Kidney glomerular epithelial cell (primary cell): ENCODE data around the gene TMA7B.

Experiments used
- DNase-seq: peaks from one replicate; lab custom pipeline; 2025; lab: John Stamatoyannopoulos, UW

TMA7B gene

DNA sequence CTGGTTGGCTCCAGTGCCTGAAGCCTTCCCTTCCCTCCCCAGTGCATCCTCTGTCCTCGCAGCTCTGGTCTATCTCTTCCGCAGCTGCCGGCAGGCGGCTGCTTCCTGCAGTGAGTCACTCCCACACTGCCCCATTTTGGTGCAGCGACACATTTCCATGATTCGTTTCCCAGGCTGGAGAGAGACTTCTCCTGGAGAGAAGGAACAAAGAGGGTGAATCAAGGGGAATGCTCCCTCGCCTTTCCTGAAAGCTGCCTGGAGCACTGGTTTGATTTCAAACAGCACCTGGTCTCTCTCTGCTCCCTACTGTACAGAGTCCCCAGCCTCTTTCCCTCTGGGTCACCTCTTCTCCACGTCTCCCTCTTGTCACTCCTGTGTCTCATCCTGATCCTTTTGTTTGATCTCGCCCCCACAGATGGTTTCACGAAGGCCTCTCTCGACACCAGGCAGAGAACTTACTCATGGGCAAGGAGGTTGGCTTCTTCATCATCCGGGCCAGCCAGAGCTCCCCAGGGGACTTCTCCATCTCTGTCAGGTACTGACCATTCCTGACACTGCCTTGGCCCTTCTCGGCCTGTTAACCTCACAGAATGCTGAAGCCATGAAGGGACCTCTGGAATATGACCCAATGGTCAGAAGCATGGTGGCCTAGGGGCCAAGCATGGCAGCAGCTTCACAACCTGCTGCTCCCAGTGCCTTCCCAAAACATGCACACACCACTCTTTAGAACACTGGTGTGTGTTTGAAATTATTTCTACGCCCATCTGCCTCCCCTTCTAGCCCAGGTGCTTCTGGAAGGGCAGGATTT, at the start of gene TMA7B:
TMA7B (plus strand) TSS at position 758 of the 808 bp plus-strand sequence. CDS start 3,978 bp downstream, outside the sequence.
- no peak for DNase-seq

DNA sequence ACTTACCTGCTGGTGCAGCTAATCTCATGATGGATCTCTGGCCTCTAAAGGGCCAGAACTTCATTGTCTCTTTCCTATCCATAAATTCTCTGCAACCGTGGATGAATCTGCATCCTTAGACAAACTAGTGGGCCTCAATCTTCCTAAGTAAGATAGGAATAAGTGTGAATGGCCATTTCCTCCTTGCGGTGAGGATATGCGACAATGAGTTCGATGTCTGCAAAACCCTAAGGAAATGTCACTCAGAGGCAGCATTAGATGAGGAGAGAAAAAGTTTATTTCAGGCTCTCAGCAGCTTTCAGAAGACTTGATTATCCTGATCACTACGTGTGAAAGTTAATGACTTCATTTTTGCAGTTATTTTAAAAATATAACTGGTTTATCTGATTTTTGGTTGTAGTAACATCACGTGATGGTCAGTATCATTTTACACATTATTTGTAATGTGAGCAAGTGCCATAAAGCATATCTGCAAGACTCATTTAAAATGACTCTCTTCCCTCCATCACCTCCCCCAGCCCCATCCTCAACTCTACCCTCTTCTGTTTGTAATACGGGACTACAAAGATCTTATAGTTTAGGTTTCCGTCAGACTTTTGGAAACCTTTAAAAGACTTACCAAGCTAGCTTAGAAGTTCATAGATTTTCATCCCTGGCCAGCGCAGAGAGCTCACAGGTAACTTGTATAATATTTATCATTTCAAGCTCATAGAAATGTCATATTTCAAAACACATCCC, 49.2 kb upstream of the TMA7B start:
- no peak for DNase-seq

DNA sequence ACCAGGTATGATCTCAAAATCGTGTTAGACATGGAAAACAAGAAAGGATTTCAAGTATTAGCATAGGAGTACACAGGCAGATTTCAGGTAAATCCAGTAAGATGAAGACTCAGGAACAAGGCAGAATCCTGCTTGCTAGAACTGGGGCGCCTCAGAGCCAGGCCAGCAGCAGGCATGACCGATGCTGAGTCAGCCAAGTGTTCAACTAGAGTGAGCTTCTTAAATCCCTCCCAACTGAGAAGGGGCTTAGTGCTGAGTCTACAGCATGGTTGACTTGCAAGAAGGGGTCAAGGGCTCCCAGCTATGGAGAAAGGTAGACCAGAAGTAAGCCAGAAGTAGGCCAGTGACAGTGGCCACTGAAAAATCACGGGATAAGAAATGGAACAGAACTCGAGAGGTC, 46.9 kb upstream of the TMA7B start:
- no peak for DNase-seq

DNA sequence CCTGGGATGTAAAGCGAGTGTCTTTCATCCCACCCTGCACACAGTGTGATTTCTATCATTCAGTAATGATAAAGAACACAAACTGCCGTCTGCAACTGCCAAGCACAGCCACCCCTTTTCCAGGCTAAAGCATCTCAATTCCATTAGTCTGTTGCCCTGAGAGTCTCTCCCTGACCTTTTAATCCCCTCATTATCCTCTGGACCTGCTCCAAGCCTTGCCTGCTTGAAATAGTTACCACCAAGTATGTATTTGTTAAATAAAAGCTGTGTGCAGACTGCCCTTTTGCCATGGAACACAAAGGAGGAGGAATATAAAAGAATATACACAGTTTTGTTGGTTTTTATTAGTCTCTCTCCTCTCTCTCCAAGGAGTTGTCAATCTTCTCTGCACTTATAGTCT, 46.3 kb upstream of the TMA7B start:
- no peak for DNase-seq

DNA sequence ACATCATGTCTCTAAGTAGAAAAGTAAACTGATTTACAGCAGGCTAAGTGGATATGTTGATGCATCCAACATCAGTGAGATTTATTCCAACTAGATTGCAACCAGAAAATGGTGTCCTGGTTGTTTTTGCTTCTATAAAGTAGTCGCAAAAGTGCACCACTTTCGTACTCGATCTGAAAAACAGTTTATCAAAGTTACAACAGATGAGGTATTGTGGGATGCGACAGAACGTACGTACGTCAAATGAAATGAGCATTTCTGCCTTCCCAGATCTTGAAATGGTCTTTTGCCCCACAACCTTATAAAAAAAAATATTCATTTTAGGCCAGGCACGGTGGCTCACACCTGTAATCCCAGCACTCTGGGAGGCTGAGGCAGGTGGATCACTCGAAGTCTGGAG, 45.6 kb upstream of the TMA7B start:
- no peak for DNase-seq

DNA sequence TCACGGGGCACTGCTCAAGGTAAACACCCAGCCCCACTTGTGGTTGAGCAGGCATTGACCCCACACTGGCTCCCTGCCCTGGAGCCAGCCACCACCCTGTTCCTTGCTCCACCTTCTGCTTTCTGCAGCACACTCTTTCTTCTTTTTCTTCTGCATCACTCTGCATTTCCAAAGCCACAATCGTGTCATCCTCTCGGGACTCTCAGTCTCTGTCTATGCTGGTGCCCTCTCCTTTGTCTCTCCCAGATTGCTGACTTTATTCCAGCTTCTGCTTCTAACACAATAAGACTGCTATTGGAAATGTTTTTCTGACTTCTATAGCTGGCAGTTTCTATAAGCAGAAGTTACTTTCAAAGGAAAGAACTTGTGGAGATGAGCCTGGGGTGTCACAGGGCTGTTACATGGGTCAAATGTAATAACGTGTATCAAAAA, 44.9 kb upstream of the TMA7B start:
- no peak for DNase-seq

DNA sequence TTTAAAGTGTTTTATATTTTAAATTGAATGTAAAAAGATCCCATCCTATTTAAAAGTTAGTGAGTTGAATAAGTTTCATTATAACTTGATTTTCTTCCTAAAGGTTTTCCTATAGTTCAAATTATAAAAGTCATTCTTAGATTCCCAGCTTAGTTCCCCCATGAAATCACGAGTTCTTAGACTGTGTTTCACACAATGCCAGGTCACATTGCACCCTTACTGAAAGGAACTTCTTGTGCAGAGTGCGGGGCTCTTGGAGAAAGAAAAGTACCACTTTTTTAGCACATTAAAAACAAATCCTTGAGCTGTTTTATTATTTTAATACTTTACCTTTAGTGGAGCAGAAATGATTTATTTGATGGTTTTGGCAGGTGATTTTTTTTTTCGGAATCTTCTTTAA, 43.7 kb upstream of the TMA7B start:
- no peak for DNase-seq

DNA sequence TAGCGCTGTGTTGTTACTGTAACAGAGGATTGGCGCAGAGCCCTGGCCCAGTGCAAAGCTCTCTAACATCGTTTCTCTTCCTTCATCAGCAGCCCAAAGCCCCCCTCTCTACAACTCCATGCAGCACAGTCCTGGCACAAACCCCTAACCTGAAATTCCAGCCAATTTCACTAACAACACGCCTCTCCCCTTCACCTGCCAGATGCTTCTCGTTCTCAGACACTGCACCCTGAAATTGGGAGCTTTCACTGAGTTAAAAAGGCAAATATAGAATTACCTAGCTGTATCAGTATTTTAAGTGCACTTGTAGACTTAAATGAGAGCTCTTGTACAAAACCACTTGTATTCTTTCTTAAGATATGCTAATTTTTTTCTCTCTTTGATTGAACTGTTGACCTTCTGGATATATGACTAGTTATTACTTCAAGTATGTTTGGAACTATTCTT, 43.0 kb upstream of the TMA7B start:
- DNase-seq: no peak

DNA sequence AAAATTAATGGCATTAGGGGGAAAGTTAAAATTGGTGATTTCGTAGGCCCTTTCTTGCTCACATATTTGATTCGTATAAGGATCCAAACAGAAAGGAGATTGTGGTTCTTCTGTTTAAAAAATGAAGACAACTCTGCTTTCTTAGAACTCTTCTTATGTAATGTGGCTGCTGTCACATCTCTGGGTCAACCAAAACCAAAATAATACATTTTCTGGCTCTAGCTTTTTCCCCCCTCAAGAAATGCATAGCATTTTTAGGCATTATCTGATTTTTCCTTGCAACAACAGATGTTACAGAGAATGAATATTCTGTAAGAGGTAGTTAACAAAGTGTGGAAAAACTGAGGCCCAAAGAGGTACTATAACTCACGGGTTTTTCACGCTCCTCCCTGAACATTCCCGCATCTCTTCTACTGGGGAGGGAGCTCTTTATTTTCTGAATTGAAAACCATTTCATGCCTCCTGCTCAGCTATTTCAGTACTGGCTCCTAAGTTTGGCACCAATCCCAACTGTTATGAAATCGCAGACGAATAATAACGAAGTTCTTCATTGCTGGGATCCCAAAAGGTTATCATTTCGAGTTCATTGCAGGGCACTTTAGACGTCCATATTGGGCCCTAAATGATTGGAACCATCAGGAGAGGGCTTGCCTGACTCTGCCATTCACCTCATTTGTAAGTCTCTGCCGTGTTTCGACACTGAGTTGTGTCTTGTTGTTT, 42.3 kb upstream of the TMA7B start:
- no peak for DNase-seq

DNA sequence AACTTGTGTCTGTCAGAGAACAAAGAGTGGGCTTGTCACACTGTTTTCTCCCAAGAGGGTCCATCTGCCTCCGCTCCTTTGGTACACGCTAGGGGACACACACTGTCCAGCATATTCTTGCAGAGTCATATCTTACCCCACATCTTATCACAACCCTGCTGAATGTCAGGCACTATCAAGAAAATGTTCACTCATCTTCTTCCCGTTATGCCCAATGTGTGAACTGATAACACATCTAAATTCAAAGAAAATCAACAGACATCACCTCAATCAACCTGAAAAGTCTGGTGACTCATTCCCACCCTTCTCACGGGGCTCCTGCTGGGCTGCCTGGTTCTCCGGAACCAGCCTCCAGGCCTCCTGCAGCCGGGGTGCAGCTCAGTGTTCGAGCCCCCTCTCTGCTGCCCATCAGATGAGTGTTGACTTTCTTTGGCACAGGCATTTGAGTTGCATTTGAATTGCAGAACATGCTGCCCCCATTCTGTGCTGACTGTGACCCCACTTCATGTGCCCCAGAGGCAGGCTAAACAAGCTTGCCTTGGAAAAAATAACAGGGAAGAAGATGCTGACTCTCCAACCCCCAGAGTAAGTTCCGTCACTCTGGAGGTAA, 40.0 kb upstream of the TMA7B start:
- DNase-seq: no peak

DNA sequence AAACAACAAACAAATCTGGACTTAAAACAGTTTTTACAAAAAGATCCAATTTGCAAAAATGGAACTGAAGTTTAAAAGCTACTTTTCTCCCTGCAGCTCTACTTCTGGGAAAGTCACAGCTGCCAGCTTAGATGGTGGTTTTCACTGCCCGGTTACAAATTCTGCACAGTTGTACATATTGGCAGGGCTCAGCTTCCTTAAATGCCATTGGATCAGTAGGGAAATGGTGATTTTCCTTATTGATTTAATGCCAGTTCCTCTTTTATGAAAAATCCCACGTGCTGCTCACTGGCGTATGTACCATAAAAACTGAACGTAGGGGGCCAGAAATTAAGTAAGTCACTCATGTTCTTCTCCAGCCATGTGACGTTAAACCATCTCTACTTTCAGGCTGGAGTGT, 36.5 kb upstream of the TMA7B start:
- no peak for DNase-seq

DNA sequence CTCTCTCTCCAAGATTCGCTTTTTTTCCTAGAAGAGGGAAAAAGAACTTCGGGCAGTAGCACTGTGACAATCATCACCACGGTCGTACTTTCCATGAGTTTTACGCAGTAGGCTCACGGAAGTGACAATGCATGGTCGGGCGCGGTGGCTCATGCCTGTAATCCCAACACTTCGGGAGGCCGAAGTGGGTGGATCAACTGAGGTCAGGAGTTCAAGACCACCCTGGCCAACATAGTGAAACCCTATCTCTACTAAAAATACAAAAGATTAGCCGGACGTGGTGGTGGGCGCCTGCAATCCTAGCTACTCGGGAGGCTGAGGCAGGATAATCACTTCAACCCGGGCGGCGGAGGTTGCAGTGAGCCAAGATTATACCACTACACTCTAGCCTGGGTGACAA, 35.9 kb upstream of the TMA7B start:
- DNase-seq: no peak

DNA sequence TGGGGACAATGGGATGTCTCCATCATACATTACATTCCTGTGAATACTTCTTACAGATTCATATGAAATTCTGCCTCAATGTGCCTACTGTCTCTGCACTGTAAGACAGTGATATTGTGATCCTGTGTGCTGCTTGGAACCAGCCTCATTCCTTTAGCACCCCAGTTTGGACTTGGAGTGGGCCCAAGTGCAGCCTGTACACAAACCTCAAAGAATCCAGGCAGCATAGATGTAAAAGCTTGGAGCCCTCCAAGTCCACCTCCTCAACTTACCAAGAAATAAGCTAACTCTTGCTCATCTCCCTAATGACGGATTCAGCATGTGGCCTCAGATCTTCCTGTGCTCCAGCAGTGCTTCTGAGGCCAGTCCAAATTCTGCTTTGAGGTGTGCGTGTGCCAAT, 34.9 kb upstream of the TMA7B start:
- no peak for DNase-seq

DNA sequence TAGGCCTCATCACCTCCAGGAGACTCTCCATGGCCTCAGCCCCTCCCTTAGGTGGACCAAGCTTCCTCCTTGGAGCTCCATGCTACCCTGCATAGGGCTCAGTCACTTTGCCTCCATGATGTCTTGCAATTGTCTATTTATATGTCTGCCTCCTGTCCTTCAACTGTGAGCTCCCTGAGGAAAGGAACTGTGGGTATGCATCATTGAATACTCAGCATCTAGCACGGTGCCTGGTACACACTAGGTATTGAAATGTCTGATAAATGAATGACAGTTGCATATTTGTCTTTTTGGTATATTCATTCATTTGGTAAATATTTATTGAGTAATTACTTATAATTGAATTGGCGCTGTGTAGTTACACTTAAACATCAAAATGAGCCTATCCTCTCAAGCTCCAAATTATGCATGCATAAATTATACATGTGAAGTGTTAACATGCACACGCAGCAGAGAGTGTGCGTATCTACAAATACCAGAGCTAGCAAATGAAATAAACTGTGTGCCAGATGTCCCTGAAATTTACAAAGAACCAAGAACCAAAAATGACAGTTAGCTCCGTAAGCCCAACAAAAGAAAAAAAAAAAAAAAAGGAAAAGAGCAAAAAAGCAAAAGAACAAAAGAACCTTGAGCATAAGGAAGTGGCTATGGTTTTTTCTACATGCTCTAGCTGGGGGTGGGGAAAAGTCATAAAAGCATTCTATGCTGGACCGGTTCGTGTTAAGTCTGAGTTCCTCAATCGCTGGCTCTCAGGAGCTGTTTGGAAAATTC, 34.1 kb upstream of the TMA7B start:
- DNase-seq: no peak

DNA sequence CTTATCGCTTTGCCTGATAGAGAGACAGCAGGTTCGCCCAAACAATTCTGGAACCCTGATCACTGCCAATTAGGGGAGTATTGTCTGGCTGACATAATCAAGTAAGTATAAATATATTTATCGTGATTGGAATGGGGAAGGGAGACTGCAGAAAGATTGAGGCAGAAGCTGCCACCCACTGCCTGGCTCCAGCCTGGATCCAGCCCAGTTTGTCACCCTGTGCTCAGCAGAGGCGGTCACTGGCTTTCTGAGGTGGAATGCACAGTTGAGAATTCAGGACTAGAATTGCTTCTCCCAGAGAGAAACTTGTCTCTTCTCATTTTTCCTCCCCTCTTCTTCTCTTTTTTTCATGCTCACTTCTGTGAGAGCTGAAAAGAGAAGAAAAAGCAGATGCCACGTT, 33.4 kb upstream of the TMA7B start:
- no peak for DNase-seq

DNA sequence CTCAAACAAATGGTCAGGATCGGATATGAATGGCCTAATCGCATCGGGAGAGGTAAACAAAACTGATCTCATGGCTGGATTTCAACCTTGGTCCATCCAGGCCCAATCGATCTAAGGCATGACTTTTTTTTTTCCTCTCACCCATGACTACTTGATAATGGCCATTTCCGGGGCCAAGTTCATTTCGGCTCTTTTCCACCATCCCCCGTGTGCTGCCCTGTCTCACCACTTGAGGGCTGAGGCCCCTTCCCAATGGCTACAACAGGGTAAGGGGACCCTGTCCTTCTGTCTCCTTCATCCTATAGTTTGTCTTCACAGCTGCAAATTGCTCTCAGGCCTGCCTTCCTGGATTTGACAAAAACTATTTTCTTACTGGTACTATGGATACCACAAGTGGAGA, 32.7 kb upstream of the TMA7B start:
- no peak for DNase-seq

DNA sequence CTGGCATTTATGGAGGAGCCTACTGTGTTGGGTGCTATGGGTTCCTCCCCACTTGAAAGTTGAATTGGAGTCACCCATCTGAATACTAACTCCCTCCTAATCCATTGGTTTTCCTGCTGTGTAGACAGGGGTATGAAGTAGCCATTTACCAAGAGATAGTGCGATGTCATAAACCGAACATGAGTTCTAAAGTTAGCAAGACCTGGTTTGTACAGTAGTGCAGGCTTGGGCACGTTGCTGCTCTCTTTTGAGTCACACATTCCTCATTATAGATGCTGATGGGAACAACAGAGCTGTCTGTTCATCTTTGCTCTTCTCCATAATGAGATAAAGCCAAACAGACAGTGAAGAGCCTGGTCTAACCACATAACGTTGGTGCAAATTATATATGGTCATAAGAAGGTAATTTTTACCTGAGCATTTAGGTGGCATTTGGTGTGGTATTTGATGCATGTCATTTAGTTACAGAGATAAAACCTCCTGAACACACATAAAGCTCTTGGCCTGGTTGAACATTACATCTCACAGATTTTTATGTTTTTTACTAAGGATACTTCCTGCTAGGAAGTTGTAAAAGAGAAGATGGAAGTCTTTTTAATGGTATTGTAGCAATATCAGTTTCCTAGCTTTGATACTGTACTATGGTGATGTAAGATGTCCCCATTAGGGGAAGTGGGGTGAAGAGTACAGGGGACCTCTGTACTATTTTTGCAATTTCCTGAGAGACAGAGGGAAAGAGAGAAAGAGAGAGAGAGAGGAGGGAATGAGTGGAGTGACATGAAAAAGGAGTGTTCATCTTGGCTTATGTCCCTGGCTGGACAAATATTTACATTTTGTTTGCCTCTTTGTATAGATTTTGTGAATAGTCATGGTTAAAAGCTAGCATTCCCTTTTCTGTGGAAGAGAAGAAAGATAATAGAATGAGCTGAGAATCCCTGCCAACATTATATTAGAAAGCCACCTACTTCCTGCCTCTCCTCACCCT, 31.4 kb upstream of the TMA7B start:
- DNase-seq: no peak

DNA sequence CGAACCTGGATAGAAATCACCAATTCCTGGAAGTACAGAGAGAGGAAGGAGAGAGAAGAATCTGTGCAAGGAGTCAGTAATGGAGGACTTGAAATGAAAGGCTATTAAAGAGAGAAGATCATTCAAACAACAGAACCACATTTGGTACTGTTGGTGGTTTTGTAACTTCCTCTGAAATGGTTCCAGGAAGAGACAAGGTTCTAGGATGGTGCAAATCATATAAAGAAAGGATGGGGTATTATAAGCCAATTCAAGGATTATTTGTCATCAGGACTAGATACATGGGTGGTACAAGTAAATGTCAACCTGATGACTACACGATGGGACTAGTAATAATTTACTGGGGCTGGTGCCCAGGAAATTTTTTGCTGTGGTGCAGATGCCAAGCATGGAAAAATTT, 28.9 kb upstream of the TMA7B start:
- no peak for DNase-seq

DNA sequence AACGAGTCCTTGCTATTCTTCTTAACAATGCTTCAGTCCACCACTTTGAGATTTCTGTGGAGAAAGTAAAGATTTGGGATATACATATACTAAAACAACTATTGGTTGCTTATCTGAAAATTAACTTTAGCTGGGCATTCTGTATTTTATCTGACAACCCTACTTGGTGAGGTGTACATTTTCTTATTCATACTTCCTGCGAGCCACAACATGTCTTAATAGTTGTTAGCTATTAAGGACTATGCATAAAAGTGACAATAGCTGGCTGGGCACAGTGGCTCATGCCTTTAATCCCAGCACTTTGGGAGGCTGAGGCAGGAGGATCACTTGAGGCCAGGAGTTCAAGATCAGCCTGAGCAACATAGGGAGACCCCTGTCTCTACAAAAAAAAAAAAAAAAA, 28.0 kb upstream of the TMA7B start:
- DNase-seq: no peak

DNA sequence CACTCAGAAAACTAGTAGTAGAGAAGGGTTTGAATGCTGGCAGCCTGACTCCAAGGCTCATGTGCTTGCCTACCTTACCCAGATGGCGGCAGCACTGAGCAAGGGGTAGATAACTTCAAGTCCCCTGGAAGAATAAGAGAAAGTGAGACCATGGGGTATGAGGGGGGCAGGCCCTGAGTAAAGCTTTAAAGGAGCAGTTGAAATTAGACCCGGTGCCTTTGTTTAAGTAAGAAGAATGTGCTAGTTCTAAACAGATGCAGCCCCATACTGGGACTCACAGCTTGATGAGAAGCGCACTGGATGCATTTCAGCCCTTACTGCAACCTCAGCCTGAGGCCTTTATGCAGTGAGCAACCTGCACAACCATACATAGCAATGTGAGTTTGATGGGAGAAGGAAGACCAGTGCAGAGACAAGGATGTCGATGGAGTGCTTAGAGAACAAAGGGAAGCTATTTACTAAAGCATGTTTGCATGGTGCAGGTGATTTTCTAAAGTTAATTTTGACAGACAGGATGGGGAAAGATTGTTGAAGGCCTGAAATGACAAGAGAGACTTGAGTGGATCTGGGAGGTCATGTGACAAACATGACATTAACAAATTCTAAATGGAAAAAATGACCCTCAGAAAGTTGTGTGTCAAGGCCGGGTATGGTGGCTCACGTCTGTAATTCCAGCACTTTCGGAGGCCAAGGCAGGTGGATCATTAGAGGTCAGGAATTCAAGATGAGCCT, 27.1 kb upstream of the TMA7B start:
- no peak for DNase-seq
